ENCODE data around the gene PLEKHA4. TPM values are rescaled to one million over a fixed set of nuclear protein-coding genes. Genes with fewer than 3 reads are reported as not detected.

Gene PLEKHA4
- total and polyA plus RNA-seq, 9 of the 15 experiments (the other 6 are each of a cell fraction or from before 2014, with no cell fraction given): 0.07 to 30.8 (median 11.4) TPM

- DNase-seq (ENCODE audit: extremely low read depth in 1 of 4, low spot score in 3 of 4) (no peak), FAIRE-seq (no peak), ATAC-seq (no peak)
- Histone ChIP-seq H3K4me2 (ENCODE audit: insufficient read depth, low read length) (no peak overlapping the region), H3K4me3 (no peak overlapping the region), H4K20me1 (replicated peaks; ENCODE audit: control insufficient read depth, insufficient read depth, low read length) (no peaks in the 10 kb centered on the region), H3K36me3 (ENCODE audit: control insufficient read depth, insufficient read depth, low read length) (peaks cover 20% of the 10 kb centered on the region; the same call in 1 of the 3 replicates), H2AFZ (ENCODE audit: low read depth, low read length) (no peak overlapping the region), H3K9ac (ENCODE audit: insufficient read depth in 1 of 2, low read depth in 2 of 2, low read length in 2 of 2) (no peak overlapping the region; a peak in 1 of 4 replicates), H3K4me1 (replicated peaks in 1 of 2; ENCODE audit: control insufficient read depth in 2 of 2, insufficient read depth in 2 of 2, low read length in 2 of 2) (peaks cover 3 to 24% of the 10 kb centered on the region in 2 experiments; a peak in 4 of 5 replicates), H3K79me2 (ENCODE audit: control insufficient read depth, insufficient read depth, low read length) (no peaks in the 10 kb centered on the region), H3K27me3 (ENCODE audit: control insufficient read depth in 2 of 2, insufficient read depth in 2 of 2, low read length in 2 of 2) (no peaks in the 10 kb centered on the region), H3K27ac (ENCODE audit: extremely low read depth, low read depth, low read length) (no peak overlapping the region), H3K9me1 (ENCODE audit: control insufficient read depth, insufficient read depth, low read length) (no peaks in the 10 kb centered on the region), H3K9me3 (replicated peaks; ENCODE audit: control insufficient read depth, insufficient read depth, low read depth, low read length) (no peaks in the 10 kb centered on the region)
- no TSS peak for BruUV-seq (replicated peaks)
- intact Hi-C loops (cut with micrococcal nuclease): no loop called here
- WGBS (ENCODE audit: insufficient coverage, low coverage, missing lambda C conversion rate): 78% methylated on average over 5 of the region's 6 CpGs
- in situ Hi-C loops (cut with MboI): loop anchor here (10.0 kb wide), 1 partner anchor 426 kb away; no protein-coding TSS in a partner anchor
- ChIA-PET POLR2A (interaction anchor here (0.9 to 1.6 kb wide), 3 partner anchors 8 to 73 kb away, joined by 3 to 5 read pairs (median 3); partner anchors contain the start of gene PPP1R15A), CTCF (ENCODE audit: low intra/inter-chr PET ratio) (no interaction called here)
- TF ChIP-seq CEBPB (tag; IDR thresholded peaks at IDR 0.05) (no peak), ZNF436 (CRISPR knock-in tag; IDR thresholded peaks at IDR 0.05) (no peak), TAL1 (IDR thresholded peaks at IDR 0.05) (no peak), PCBP1 (IDR thresholded peaks at IDR 0.05; ENCODE audit: low read depth, low read length, poor library complexity, severe bottlenecking) (no peak), SREBF2 (CRISPR knock-in tag; IDR thresholded peaks at IDR 0.05) (no peak), ZNF354B (CRISPR knock-in tag; IDR thresholded peaks at IDR 0.05) (no peak), ZNF444 (CRISPR knock-in tag; IDR thresholded peaks at IDR 0.05) (no peak), KLF13 (tag; IDR thresholded peaks at IDR 0.05; ENCODE audit: borderline replicate concordance, low read depth) (no peak), CEBPG (CRISPR knock-in tag; IDR thresholded peaks at IDR 0.05) (no peak), CEBPG (tag; conservative IDR thresholded peaks at IDR 0.05 in 1 of 2, IDR thresholded peaks at IDR 0.05 in 1 of 2) (no peak), RAD51 (IDR thresholded peaks at IDR 0.05; ENCODE audit: borderline replicate concordance, low read depth) (no peak)
These were observed 69.5 kb downstream of the PLEKHA4 start for GRCh38 chr19:48798937-48799336.
